ENCODE data around the gene TMEM200C.

The TMEM200C gene

GRCh38 chr18:5912566-5912965 is 17.2 kb upstream of the TMEM200C start:
- Histone ChIP-seq H3K9ac (ENCODE audit: low read length) (no peak overlapping the region), H3K4me3 (ENCODE audit: insufficient read depth, low read length, poor library complexity, severe bottlenecking) (no peak overlapping the region), H3K4me2 (ENCODE audit: low read depth, low read length, poor library complexity, severe bottlenecking) (no peak overlapping the region), H3K36me3 (ENCODE audit: low read length) (no peaks in the 10 kb centered on the region), H3K9me2 (replicated peaks; ENCODE audit: insufficient read depth, low read length) (no peaks in the 10 kb centered on the region), H3K27ac (ENCODE audit: low read depth, low read length) (no peak overlapping the region), H3K79me2 (ENCODE audit: insufficient read depth, low read length) (no peaks in the 10 kb centered on the region), H2AFZ (ENCODE audit: low read depth, low read length, severe bottlenecking) (no peak overlapping the region), H3K27me3 (ENCODE audit: low read length) (no peaks in the 10 kb centered on the region), H4K20me1 (ENCODE audit: low read depth, low read length) (no peaks in the 10 kb centered on the region), H3K9me3 (ENCODE audit: insufficient read depth, low read length) (no peaks in the 10 kb centered on the region), H3F3A (ENCODE audit: insufficient read depth) (no peaks in the 10 kb centered on the region)
- no peak for TF ChIP-seq EZH2phosphoT487 (conservative IDR thresholded peaks at IDR 0.05; ENCODE audit: low read length)

GRCh38 chr18:5909125-5909524 is 13.8 kb upstream of the TMEM200C start:
- no peaks in the 10 kb centered on the region for H3K36me3 ChIP-seq (ENCODE audit: low read length)
- H3K4me2 ChIP-seq (ENCODE audit: low read depth, low read length, poor library complexity, severe bottlenecking), result no peak overlapping the region
- H3K9me3 ChIP-seq (ENCODE audit: insufficient read depth, low read length), result no peaks in the 10 kb centered on the region
- H3K27ac ChIP-seq (ENCODE audit: low read depth, low read length), result no peak overlapping the region
- no peak overlapping the region for H3K9ac ChIP-seq (ENCODE audit: low read length)
- no peaks in the 10 kb centered on the region for H3K79me2 ChIP-seq (ENCODE audit: insufficient read depth, low read length)
- TF ChIP-seq EZH2phosphoT487 (conservative IDR thresholded peaks at IDR 0.05; ENCODE audit: low read length) (no peak), CTCF (IDR thresholded peaks at IDR 0.05; ENCODE audit: insufficient read depth, low read length, poor library complexity, severe bottlenecking) (no peak)
- H3F3A ChIP-seq (ENCODE audit: insufficient read depth), result no peaks in the 10 kb centered on the region
- no peak overlapping the region for H2AFZ ChIP-seq (ENCODE audit: low read depth, low read length, severe bottlenecking)
- no peaks in the 10 kb centered on the region for H4K20me1 ChIP-seq (ENCODE audit: low read depth, low read length)
- no peaks in the 10 kb centered on the region for H3K27me3 ChIP-seq (ENCODE audit: low read length)
- H3K9me2 ChIP-seq (replicated peaks; ENCODE audit: insufficient read depth, low read length), result no peaks in the 10 kb centered on the region
- H3K4me3 ChIP-seq (ENCODE audit: insufficient read depth, low read length, poor library complexity, severe bottlenecking), result no peak overlapping the region

GRCh38 chr18:5903386-5903785 is 8.1 kb upstream of the TMEM200C start:
- H2AFZ ChIP-seq (ENCODE audit: low read depth, low read length, severe bottlenecking), result no peak overlapping the region
- H3K36me3 ChIP-seq (ENCODE audit: low read length), result no peaks in the 10 kb centered on the region
- H3K9ac ChIP-seq (ENCODE audit: low read length), result no peak overlapping the region
- H3K9me2 ChIP-seq (replicated peaks; ENCODE audit: insufficient read depth, low read length), result no peaks in the 10 kb centered on the region
- H3F3A ChIP-seq (ENCODE audit: insufficient read depth), result no peaks in the 10 kb centered on the region
- H3K4me2 ChIP-seq (ENCODE audit: low read depth, low read length, poor library complexity, severe bottlenecking), result no peak overlapping the region
- TF ChIP-seq EZH2phosphoT487 (conservative IDR thresholded peaks at IDR 0.05; ENCODE audit: low read length), result no peak
- no peak for TF ChIP-seq CTCF (IDR thresholded peaks at IDR 0.05; ENCODE audit: insufficient read depth, low read length, poor library complexity, severe bottlenecking)
- no peak overlapping the region for H3K27ac ChIP-seq (ENCODE audit: low read depth, low read length)
- H3K4me3 ChIP-seq (ENCODE audit: insufficient read depth, low read length, poor library complexity, severe bottlenecking), result no peak overlapping the region
- no peaks in the 10 kb centered on the region for H4K20me1 ChIP-seq (ENCODE audit: low read depth, low read length)
- no peaks in the 10 kb centered on the region for H3K79me2 ChIP-seq (ENCODE audit: insufficient read depth, low read length)
- H3K9me3 ChIP-seq (ENCODE audit: insufficient read depth, low read length), result no peaks in the 10 kb centered on the region
- no peaks in the 10 kb centered on the region for H3K27me3 ChIP-seq (ENCODE audit: low read length)

GRCh38 chr18:5900262-5900661 is 4.9 kb upstream of the TMEM200C start:
- Histone ChIP-seq H3K9me2 (replicated peaks; ENCODE audit: insufficient read depth, low read length) (no peaks in the 10 kb centered on the region), H2AFZ (ENCODE audit: low read depth, low read length, severe bottlenecking) (no peak overlapping the region), H3K27ac (ENCODE audit: low read depth, low read length) (no peak overlapping the region), H3K79me2 (ENCODE audit: insufficient read depth, low read length) (no peaks in the 10 kb centered on the region), H4K20me1 (ENCODE audit: low read depth, low read length) (no peaks in the 10 kb centered on the region), H3K9ac (ENCODE audit: low read length) (no peak overlapping the region), H3K4me2 (ENCODE audit: low read depth, low read length, poor library complexity, severe bottlenecking) (no peak overlapping the region), H3F3A (ENCODE audit: insufficient read depth) (no peaks in the 10 kb centered on the region), H3K4me3 (ENCODE audit: insufficient read depth, low read length, poor library complexity, severe bottlenecking) (no peak overlapping the region), H3K27me3 (ENCODE audit: low read length) (no peaks in the 10 kb centered on the region), H3K9me3 (ENCODE audit: insufficient read depth, low read length) (no peaks in the 10 kb centered on the region), H3K36me3 (ENCODE audit: low read length) (no peaks in the 10 kb centered on the region)
- TF ChIP-seq EZH2phosphoT487 (conservative IDR thresholded peaks at IDR 0.05; ENCODE audit: low read length), result no peak
- TF ChIP-seq CTCF (IDR thresholded peaks at IDR 0.05; ENCODE audit: insufficient read depth, low read length, poor library complexity, severe bottlenecking), result no peak
